Measurements from ENCODE around the gene ANKRD60. TPM values are rescaled to one million over a fixed set of nuclear protein-coding genes. Genes with fewer than 3 reads are reported as not detected.

The ANKRD60 gene
- total RNA-seq, 2 experiments from 2014 or later, result not detected

- Histone ChIP-seq H3K36me3 (ENCODE audit: insufficient read depth, low read length) (no peaks in the 10 kb centered on the region), H3K4me2 (ENCODE audit: low read length) (no peak overlapping the region), H4K20me1 (ENCODE audit: insufficient read depth, low read length) (no peaks in the 10 kb centered on the region), H3K4me3 (ENCODE audit: low read depth, low read length, poor library complexity, severe bottlenecking) (no peak overlapping the region), H2AFZ (ENCODE audit: low read length) (no peak overlapping the region), H3K79me2 (ENCODE audit: insufficient read depth, low read depth, low read length) (no peaks in the 10 kb centered on the region), H3K9me2 (ENCODE audit: insufficient read depth, low read length) (no peaks in the 10 kb centered on the region), H3K4me1 (ENCODE audit: insufficient read depth, low read length, poor library complexity, severe bottlenecking) (no peaks in the 10 kb centered on the region), H3K27ac (ENCODE audit: low read depth, low read length, poor library complexity, severe bottlenecking) (no peak overlapping the region), H3K9me3 (ENCODE audit: low read length) (no peaks in the 10 kb centered on the region)
- no peak for DNase-seq (ENCODE audit: low spot score)
- no TSS peak for BruUV-seq (replicated peaks)
- intact Hi-C loops (cut with micrococcal nuclease; ENCODE audit: unreplicated experiment), result no loop called here
- TF ChIP-seq EZH2phosphoT487 (IDR thresholded peaks at IDR 0.05; ENCODE audit: borderline replicate concordance, low read depth, low read length) (no peak), CTCF (conservative IDR thresholded peaks at IDR 0.05; ENCODE audit: low read length) (no peak)
- ChIA-PET CTCF (ENCODE audit: unreplicated experiment) (no interaction called here), POLR2A (no interaction called here)
These were observed 31.9 kb downstream of the ANKRD60 start for GRCh38 chr20:58196402-58197184.

GRCh38 chr20:58195047-58195446 is 33.4 kb downstream of the ANKRD60 start:
- no peaks in the 10 kb centered on the region for H3K9me3 ChIP-seq (ENCODE audit: low read length)
- H4K20me1 ChIP-seq (ENCODE audit: insufficient read depth, low read length), result no peaks in the 10 kb centered on the region
- no peak overlapping the region for H2AFZ ChIP-seq (ENCODE audit: low read length)
- no peak overlapping the region for H3K27ac ChIP-seq (ENCODE audit: low read depth, low read length, poor library complexity, severe bottlenecking)
- H3K36me3 ChIP-seq (ENCODE audit: insufficient read depth, low read length), result no peaks in the 10 kb centered on the region
- TF ChIP-seq EZH2phosphoT487 (IDR thresholded peaks at IDR 0.05; ENCODE audit: borderline replicate concordance, low read depth, low read length) (no peak), CTCF (conservative IDR thresholded peaks at IDR 0.05; ENCODE audit: low read length) (no peak)
- intact Hi-C loops (cut with micrococcal nuclease; ENCODE audit: unreplicated experiment), result no loop called here
- ChIA-PET POLR2A (interaction anchor here (0.6 kb wide), 1 partner anchor 454 kb away, joined by 3 read pairs; no protein-coding TSS in a partner anchor), CTCF (ENCODE audit: unreplicated experiment) (no interaction called here)
- H3K4me3 ChIP-seq (ENCODE audit: low read depth, low read length, poor library complexity, severe bottlenecking), result no peak overlapping the region
- DNase-seq (ENCODE audit: low spot score), result no peak
- no TSS peak for BruUV-seq (replicated peaks)
- no peak overlapping the region for H3K4me2 ChIP-seq (ENCODE audit: low read length)
- H3K4me1 ChIP-seq (ENCODE audit: insufficient read depth, low read length, poor library complexity, severe bottlenecking), result no peaks in the 10 kb centered on the region
- no peaks in the 10 kb centered on the region for H3K9me2 ChIP-seq (ENCODE audit: insufficient read depth, low read length)
- H3K79me2 ChIP-seq (ENCODE audit: insufficient read depth, low read depth, low read length), result no peaks in the 10 kb centered on the region

GRCh38 chr20:58194175-58194791 is 34.2 kb downstream of the ANKRD60 start:
- Histone ChIP-seq H3K4me3 (ENCODE audit: low read depth, low read length, poor library complexity, severe bottlenecking) (no peak overlapping the region), H3K79me2 (ENCODE audit: insufficient read depth, low read depth, low read length) (no peaks in the 10 kb centered on the region), H3K4me2 (ENCODE audit: low read length) (no peak overlapping the region), H4K20me1 (ENCODE audit: insufficient read depth, low read length) (no peaks in the 10 kb centered on the region), H3K9me3 (ENCODE audit: low read length) (no peaks in the 10 kb centered on the region), H2AFZ (ENCODE audit: low read length) (no peak overlapping the region), H3K36me3 (ENCODE audit: insufficient read depth, low read length) (no peaks in the 10 kb centered on the region), H3K4me1 (ENCODE audit: insufficient read depth, low read length, poor library complexity, severe bottlenecking) (no peaks in the 10 kb centered on the region), H3K27ac (ENCODE audit: low read depth, low read length, poor library complexity, severe bottlenecking) (no peak overlapping the region), H3K9me2 (ENCODE audit: insufficient read depth, low read length) (no peaks in the 10 kb centered on the region)
- ChIA-PET POLR2A (interaction anchor here (0.6 kb wide), 1 partner anchor 455 kb away, joined by 3 read pairs; no protein-coding TSS in a partner anchor), CTCF (ENCODE audit: unreplicated experiment) (interaction anchor here (0.6 kb wide), 1 partner anchor 417 kb away, joined by 3 read pairs; no protein-coding TSS in a partner anchor)
- no peak for TF ChIP-seq EZH2phosphoT487 (IDR thresholded peaks at IDR 0.05; ENCODE audit: borderline replicate concordance, low read depth, low read length)
- no peak for TF ChIP-seq CTCF (conservative IDR thresholded peaks at IDR 0.05; ENCODE audit: low read length)
- no peak for DNase-seq (ENCODE audit: low spot score)
- no TSS peak for BruUV-seq (replicated peaks)
- intact Hi-C loops (cut with micrococcal nuclease; ENCODE audit: unreplicated experiment), result no loop called here
